Gastrocnemius medialis (tissue), 4 donors: ENCODE measurements around the gene FAM110A. TPM values are rescaled to one million over a fixed set of nuclear protein-coding genes. Genes with fewer than 3 reads are reported as not detected.

Experiments used
- ATAC-seq, 2 donors: fragments of 150-250 bp; one replicate each; pipeline ENCODE4 v1.9.1; 2016
- DNase-seq, 2 donors: peaks; one replicate each; pipeline ENCODE4 v3.0.0-alpha.2; 2019
- H3K27ac ChIP-seq, 4 donors: fragments of 200-600 bp; sonication (generic); 1 replicate in 1 of 4; 2 replicates in 3 of 4; pipeline ENCODE4 v1.5.1; 2016 to 2018; ENCODE audit warnings: mild to moderate bottlenecking in 2 of 4, moderate library complexity in 1 of 4
- H3K27me3 ChIP-seq, 3 donors: fragments of 200-600 bp; sonication (generic) in 2 of 3; 1 replicate in 1 of 3; 2 replicates in 2 of 3; pipeline versions ENCODE4 v1.5.1 to v1.6.0; 2016 to 2019; ENCODE audit warnings: mild to moderate bottlenecking in 1 of 3, moderate library complexity in 1 of 3
- H3K36me3 ChIP-seq, 2 donors: fragments of 200-600 bp; sonication (generic) in 1 of 2; one replicate each; pipeline ENCODE4 v1.5.1; 2017 to 2018
- H3K4me1 ChIP-seq, 2 donors: fragments of 200-600 bp; sonication (generic) in 1 of 2; one replicate each; pipeline ENCODE4 v1.5.1; 2016 to 2017; ENCODE audit warnings: mild to moderate bottlenecking in 2 of 2
- H3K4me3 ChIP-seq, 4 donors: fragments of 200-600 bp; sonication (generic) in 3 of 4; 1 replicate in 1 of 4; 2 replicates in 3 of 4; pipeline ENCODE4 v1.5.1; 2016 to 2019; ENCODE audit warnings: mild to moderate bottlenecking in 2 of 4
- H3K9me3 ChIP-seq, 3 donors: fragments of 200-600 bp; sonication (generic) in 2 of 3; 1 replicate in 1 of 3; 2 replicates in 2 of 3; pipeline ENCODE4 v1.5.1; 2016 to 2019
- CTCF ChIP-seq, 5 experiments: fragments of 450-650 bp in 3 of 5; fragments of 200-600 bp in 2 of 5; sonication (generic) in 2 of 5; IDR thresholded peaks in 4 of 5; conservative IDR thresholded peaks in 1 of 5; 1 replicate in 4 of 5; 2 replicates in 1 of 5; pipeline ENCODE4 v1.5.1; 2016 to 2019; ENCODE audit warnings: antibody characterized with exemption in 5 of 5, mild to moderate bottlenecking in 3 of 5, moderate library complexity in 3 of 5
- POLR2A ChIP-seq, 2 donors: fragments of 450-650 bp; IDR thresholded peaks; one replicate each; pipeline ENCODE4 v1.6.1; 2017; ENCODE audit warnings: antibody characterized with exemption in 2 of 2, mild to moderate bottlenecking in 2 of 2, moderate library complexity in 2 of 2
- in situ Hi-C, 4 donors: fragments of 200-750 bp; cut with MboI; loops; one replicate each; pipeline versions ENCODE4 v1.15.0 to v1.8.0; 2017; ENCODE audit warnings: low sequenced_read_pairs in 4 of 4
- intact Hi-C: fragments of 100-400 bp; cut with DNase I; formaldehyde crosslinking; loops from one replicate; pipeline ENCODE4 v1.15.1; 2023; ENCODE audit warnings: low total_unique reads
- total RNA-seq, 4 donors: library from RNA; depleted of rRNA; stranded (reverse); fragments of >200 nt; gene quantifications; one replicate each; pipeline versions ENCODE4 v1.1.0 to v1.2.3, GENCODE V29; 2016

The FAM110A gene
- total RNA-seq, 4 donors from 2014 or later: 0.25 to 6.2 (median 1.9) TPM

- Histone ChIP-seq H3K27me3 (peaks cover 0 to 7% (median 3%) of the 10 kb centered on the region in 3 donors), H3K9me3 (no peaks in the 10 kb centered on the region), H3K4me3 (no peak overlapping the region), H3K27ac (no peak overlapping the region), H3K36me3 (no peaks in the 10 kb centered on the region), H3K4me1 (peaks cover 8 to 19% of the 10 kb centered on the region in 2 donors)
- TF ChIP-seq POLR2A (IDR thresholded peaks at IDR 0.05) (no peak), CTCF (IDR thresholded peaks at IDR 0.05 in 4 of 5, conservative IDR thresholded peaks at IDR 0.05 in 1 of 5) (no peak)
- DNase-seq (peak in 1 of 2 donors; percentile 33), ATAC-seq (no peak)
- intact Hi-C loops (no loop called here), in situ Hi-C loops (no loop called here)
These were observed 54.5 kb downstream of the FAM110A start for GRCh38 chr20:888057-888456.

GRCh38 chr20:889106-889505 is 55.6 kb downstream of the FAM110A start:
- Histone ChIP-seq H3K36me3 (no peaks in the 10 kb centered on the region), H3K27ac (no peak overlapping the region), H3K4me1 (peaks cover 8 to 19% of the 10 kb centered on the region in 2 donors), H3K4me3 (no peak overlapping the region), H3K27me3 (peaks cover 0 to 4% (median 2%) of the 10 kb centered on the region in 3 donors), H3K9me3 (no peaks in the 10 kb centered on the region)
- TF ChIP-seq CTCF (IDR thresholded peaks at IDR 0.05 in 4 of 5, conservative IDR thresholded peaks at IDR 0.05 in 1 of 5) (no peak), POLR2A (IDR thresholded peaks at IDR 0.05) (no peak)
- intact Hi-C loops: no loop called here
- in situ Hi-C loops: no loop called here
- DNase-seq (no peak), ATAC-seq (no peak)

- intact Hi-C loops (no loop called here), in situ Hi-C loops (no loop called here)
- DNase-seq (no peak), ATAC-seq (no peak)
- H3K36me3 ChIP-seq: no peaks in the 10 kb centered on the region
- no peaks in the 10 kb centered on the region for H3K27me3 ChIP-seq
- TF ChIP-seq CTCF (IDR thresholded peaks at IDR 0.05 in 4 of 5, conservative IDR thresholded peaks at IDR 0.05 in 1 of 5) (no peak), POLR2A (IDR thresholded peaks at IDR 0.05) (no peak)
- no peak overlapping the region for H3K4me3 ChIP-seq
- no peaks in the 10 kb centered on the region for H3K9me3 ChIP-seq
- peaks cover 8 to 19% of the 10 kb centered on the region in 2 donors for H3K4me1 ChIP-seq
- H3K27ac ChIP-seq: no peak overlapping the region
These were observed 56.5 kb downstream of the FAM110A start for GRCh38 chr20:889932-890463.

GRCh38 chr20:890666-891057 is 57.1 kb downstream of the FAM110A start:
- ATAC-seq (no peak), DNase-seq (no peak)
- H3K4me1 ChIP-seq: peaks cover 8 to 19% of the 10 kb centered on the region in 2 donors
- no peaks in the 10 kb centered on the region for H3K36me3 ChIP-seq
- H3K27me3 ChIP-seq: no peaks in the 10 kb centered on the region
- in situ Hi-C loops: no loop called here
- intact Hi-C loops: no loop called here
- no peaks in the 10 kb centered on the region for H3K9me3 ChIP-seq
- no peak for TF ChIP-seq CTCF (IDR thresholded peaks at IDR 0.05 in 4 of 5, conservative IDR thresholded peaks at IDR 0.05 in 1 of 5)
- TF ChIP-seq POLR2A (IDR thresholded peaks at IDR 0.05): no peak
- H3K4me3 ChIP-seq: no peak overlapping the region
- H3K27ac ChIP-seq: peak overlapping the region in 1 of 4 donors; percentile 67
